Testis (tissue), 2 donors: ENCODE data around the gene ZNF500.

Experiments
- POLR2A ChIP-seq: fragments of 450-650 bp; IDR thresholded peaks from one replicate; pipeline ENCODE4 v1.6.1; 2017; ENCODE audit warnings: antibody characterized with exemption, mild to moderate bottlenecking, moderate library complexity
- TF ChIP-seq, protein P1 (sequence below), 3 experiments: fragments of 450-650 bp in 2 of 3; fragments of 200-600 bp in 1 of 3; sonication (generic) in 1 of 3; IDR thresholded peaks; one replicate each; pipeline ENCODE4 v1.5.1; 2016 to 2019; ENCODE audit warnings: antibody characterized with exemption in 3 of 3, mild to moderate bottlenecking in 2 of 3, moderate library complexity in 1 of 3

DNA sequence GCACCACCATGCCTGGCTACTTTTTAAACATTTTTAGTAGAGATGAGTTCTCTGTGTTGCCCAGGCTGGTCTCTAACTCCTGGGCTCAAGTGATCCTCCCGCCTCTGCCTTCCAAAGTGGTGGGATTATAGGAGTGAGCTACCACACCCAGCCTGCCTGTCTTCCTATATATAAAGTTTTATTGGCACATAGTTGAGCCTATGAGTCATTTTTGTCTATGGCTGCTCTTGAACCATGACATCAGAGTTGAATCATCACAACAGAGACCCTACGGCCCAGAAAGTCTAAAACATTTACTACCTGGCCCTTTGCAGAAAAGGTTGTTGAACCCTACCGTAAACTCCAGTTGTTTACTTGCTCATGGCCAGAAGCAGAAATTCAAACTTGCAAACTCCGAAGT is 13.3 kb upstream of the ZNF500 start:
- TF ChIP-seq, protein P1, sequence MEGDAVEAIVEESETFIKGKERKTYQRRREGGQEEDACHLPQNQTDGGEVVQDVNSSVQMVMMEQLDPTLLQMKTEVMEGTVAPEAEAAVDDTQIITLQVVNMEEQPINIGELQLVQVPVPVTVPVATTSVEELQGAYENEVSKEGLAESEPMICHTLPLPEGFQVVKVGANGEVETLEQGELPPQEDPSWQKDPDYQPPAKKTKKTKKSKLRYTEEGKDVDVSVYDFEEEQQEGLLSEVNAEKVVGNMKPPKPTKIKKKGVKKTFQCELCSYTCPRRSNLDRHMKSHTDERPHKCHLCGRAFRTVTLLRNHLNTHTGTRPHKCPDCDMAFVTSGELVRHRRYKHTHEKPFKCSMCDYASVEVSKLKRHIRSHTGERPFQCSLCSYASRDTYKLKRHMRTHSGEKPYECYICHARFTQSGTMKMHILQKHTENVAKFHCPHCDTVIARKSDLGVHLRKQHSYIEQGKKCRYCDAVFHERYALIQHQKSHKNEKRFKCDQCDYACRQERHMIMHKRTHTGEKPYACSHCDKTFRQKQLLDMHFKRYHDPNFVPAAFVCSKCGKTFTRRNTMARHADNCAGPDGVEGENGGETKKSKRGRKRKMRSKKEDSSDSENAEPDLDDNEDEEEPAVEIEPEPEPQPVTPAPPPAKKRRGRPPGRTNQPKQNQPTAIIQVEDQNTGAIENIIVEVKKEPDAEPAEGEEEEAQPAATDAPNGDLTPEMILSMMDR (IDR thresholded peaks at IDR 0.05): no peak
- no peak for TF ChIP-seq POLR2A
